H9 (cell line): Measurements from ENCODE around the gene SOBP. TPM values are rescaled to one million over a fixed set of nuclear protein-coding genes. Genes with fewer than 3 reads are reported as not detected.

Experiments used
- DNase-seq: peaks from one replicate; pipeline ENCODE4 v3.0.0-alpha.2; 2017
- H2AFZ ChIP-seq: one replicate; pipeline ENCODE4 v1.6.1; 2013; ENCODE audit warnings: mild to moderate bottlenecking, low read length, control low read depth, moderate library complexity
- H2AK5ac ChIP-seq: 2 replicates; pipeline ENCODE4 v1.6.1; 2013; ENCODE audit warnings: low read length, control low read depth, mixed read lengths; ENCODE audit not compliant: insufficient read length
- H2BK120ac ChIP-seq: one replicate; pipeline ENCODE4 v1.6.1; 2013; ENCODE audit warnings: low read depth, mild to moderate bottlenecking, low read length, control low read depth, inconsistent platforms; ENCODE audit not compliant: poor library complexity, severe bottlenecking
- H2BK12ac ChIP-seq: 2 replicates; pipeline ENCODE4 v1.6.1; 2013; ENCODE audit warnings: low read length, control low read depth, mixed read lengths, low read depth; ENCODE audit not compliant: insufficient read length
- H2BK15ac ChIP-seq: 2 replicates; pipeline ENCODE4 v1.6.1; 2013; ENCODE audit warnings: low read depth, low read length, control low read depth
- H2BK20ac ChIP-seq: one replicate; pipeline ENCODE4 v1.6.1; 2013; ENCODE audit warnings: low read depth, mild to moderate bottlenecking, low read length, control low read depth, inconsistent platforms; ENCODE audit not compliant: poor library complexity, severe bottlenecking
- H2BK5ac ChIP-seq: 2 replicates; pipeline ENCODE4 v1.6.1; 2013; ENCODE audit warnings: low read length, control low read depth, mixed read lengths; ENCODE audit not compliant: insufficient read length
- H3K14ac ChIP-seq: 2 replicates; pipeline ENCODE4 v1.6.1; 2013; ENCODE audit warnings: low read length, control low read depth; ENCODE audit not compliant: insufficient read depth
- H3K18ac ChIP-seq: 2 replicates; pipeline ENCODE4 v1.6.1; 2013; ENCODE audit warnings: low read depth, mild to moderate bottlenecking, mixed read lengths, low read length, control low read depth; ENCODE audit not compliant: insufficient read length
- H3K23ac ChIP-seq: 2 replicates; pipeline ENCODE4 v1.6.1; 2013; ENCODE audit warnings: low read length, control low read depth, mixed read lengths, low read depth; ENCODE audit not compliant: insufficient read length
- H3K23me2 ChIP-seq: 2 replicates; pipeline ENCODE4 v1.6.1; 2013; ENCODE audit warnings: low read depth, mild to moderate bottlenecking, mixed read lengths, low read length, control low read depth; ENCODE audit not compliant: insufficient read length, poor library complexity, severe bottlenecking
- H3K27ac ChIP-seq: 2 replicates; pipeline ENCODE4 v1.5.1; 2013; ENCODE audit warnings: low read length, control low read depth, mixed read lengths, low read depth; ENCODE audit not compliant: insufficient read length
- H3K27me3 ChIP-seq: 2 replicates; pipeline ENCODE4 v1.6.1; 2013; ENCODE audit warnings: low read length, control low read depth, inconsistent platforms; ENCODE audit not compliant: insufficient read depth
- H3K4ac ChIP-seq: 2 replicates; pipeline ENCODE4 v1.6.1; 2013; ENCODE audit warnings: low read depth, mild to moderate bottlenecking, control low read depth, inconsistent platforms, low read length, moderate library complexity
- H3K4me1 ChIP-seq: 2 replicates; pipeline ENCODE4 v1.6.1; 2013; ENCODE audit warnings: low read length, control low read depth, inconsistent platforms; ENCODE audit not compliant: insufficient read depth
- H3K4me2 ChIP-seq: 2 replicates; pipeline ENCODE4 v1.6.1; 2013; ENCODE audit warnings: low read length, control low read depth, mixed read lengths; ENCODE audit not compliant: insufficient read length, insufficient read depth
- H3K56ac ChIP-seq: 2 replicates; pipeline ENCODE4 v1.6.1; 2013; ENCODE audit warnings: low read depth, mild to moderate bottlenecking, mixed read lengths, low read length, control low read depth; ENCODE audit not compliant: insufficient read length
- H3K79me1 ChIP-seq: 2 replicates; pipeline ENCODE4 v1.6.1; 2013; ENCODE audit warnings: low read depth, mild to moderate bottlenecking, moderate library complexity, low read length, control low read depth, inconsistent platforms; ENCODE audit not compliant: insufficient read depth, poor library complexity, severe bottlenecking
- H3K79me2 ChIP-seq: 2 replicates; pipeline ENCODE4 v1.6.1; 2013; ENCODE audit warnings: low read length, control low read depth, inconsistent platforms; ENCODE audit not compliant: insufficient read depth
- H3K9ac ChIP-seq: 2 replicates; pipeline ENCODE4 v1.6.1; 2013; ENCODE audit warnings: low read length, control low read depth, mixed read lengths; ENCODE audit not compliant: insufficient read length; ENCODE audit errors: extremely low read depth
- H3K9me3 ChIP-seq: one replicate; pipeline ENCODE4 v1.6.1; 2013; ENCODE audit warnings: low read depth, low read length, inconsistent platforms; ENCODE audit not compliant: control insufficient read depth
- H3T11ph ChIP-seq: one replicate; pipeline ENCODE4 v1.6.1; 2013; ENCODE audit warnings: mild to moderate bottlenecking, low read length, control low read depth, inconsistent platforms
- H4K20me1 ChIP-seq: one replicate; pipeline ENCODE4 v1.6.1; 2013; ENCODE audit not compliant: control insufficient read depth, insufficient read length, insufficient read depth
- H4K5ac ChIP-seq: 2 replicates; pipeline ENCODE4 v1.6.1; 2013; ENCODE audit warnings: low read depth, mild to moderate bottlenecking, mixed read lengths, low read length, control low read depth; ENCODE audit not compliant: insufficient read length
- H4K8ac ChIP-seq: replicated peaks from 2 replicates; pipeline ENCODE4 v1.6.1; 2013; ENCODE audit warnings: low read length, control low read depth, mixed read lengths, low read depth; ENCODE audit not compliant: insufficient read length
- H4K91ac ChIP-seq: 2 replicates; pipeline ENCODE4 v1.6.1; 2013; ENCODE audit warnings: low read depth, mild to moderate bottlenecking, moderate library complexity, mixed read lengths, low read length, control low read depth; ENCODE audit not compliant: insufficient read length
- H3K27ac Mint-ChIP-seq, 3 experiments: 2 replicates in 2 of 3; 3 replicates in 1 of 3; pipeline ENCODE4 v1.8.0; 2020 to 2021; ENCODE audit warnings: mixed read lengths in 3 of 3, mild to moderate bottlenecking in 1 of 3, moderate library complexity in 1 of 3
- H3K27me3 Mint-ChIP-seq: 2 replicates; pipeline ENCODE4 v1.8.0; 2021; ENCODE audit warnings: low read depth, mild to moderate bottlenecking, moderate library complexity, mixed read lengths
- H3K36me3 Mint-ChIP-seq, 3 experiments: 2 replicates in 2 of 3; 3 replicates in 1 of 3; pipeline ENCODE4 v1.8.0; 2020 to 2021; ENCODE audit warnings: low read depth in 3 of 3, mixed read lengths in 3 of 3; ENCODE audit not compliant: insufficient read depth in 1 of 3
- H3K4me1 Mint-ChIP-seq, 2 experiments: 2 replicates each; pipeline ENCODE4 v1.8.0; 2020; ENCODE audit warnings: mixed read lengths in 2 of 2
- H3K4me3 Mint-ChIP-seq, 2 experiments: 2 replicates in 1 of 2; 3 replicates in 1 of 2; pipeline ENCODE4 v1.8.0; 2020 to 2021; ENCODE audit warnings: mild to moderate bottlenecking in 2 of 2, mixed read lengths in 2 of 2, moderate library complexity in 1 of 2
- H3K9me3 Mint-ChIP-seq, 2 experiments: 2 replicates in 1 of 2; 3 replicates in 1 of 2; pipeline ENCODE4 v1.8.0; 2020; ENCODE audit warnings: mild to moderate bottlenecking in 2 of 2, mixed read lengths in 2 of 2, moderate library complexity in 1 of 2
- WGBS: extraction: QIAGEN DNeasy Blood & Tissue Kit; methylation state at CpG from one replicate; pipeline ENCODE4 v1.1.7; 2013; ENCODE audit warnings: missing lambda C conversion rate, low lambda C conversion rate, mixed read lengths; ENCODE audit not compliant: insufficient read length; ENCODE audit errors: extremely low coverage; 5-methylcytosine and 5-hydroxymethylcytosine counted together
- total RNA-seq: library from RNA; stranded (reverse); gene quantifications from 2 replicates; pipeline ENCODE4 v1.2.1, GENCODE V29; 2021
- TF ChIP-seq, protein P1 (sequence below): fragments of 200-600 bp; sonication (generic); conservative IDR thresholded peaks from 3 replicates; pipeline ENCODE4 v1.8.0; 2021; ENCODE audit warnings: antibody characterized with exemption, mild to moderate bottlenecking

SOBP gene
- total RNA-seq, 1 experiment from 2014 or later: 4.3 TPM

DNA sequence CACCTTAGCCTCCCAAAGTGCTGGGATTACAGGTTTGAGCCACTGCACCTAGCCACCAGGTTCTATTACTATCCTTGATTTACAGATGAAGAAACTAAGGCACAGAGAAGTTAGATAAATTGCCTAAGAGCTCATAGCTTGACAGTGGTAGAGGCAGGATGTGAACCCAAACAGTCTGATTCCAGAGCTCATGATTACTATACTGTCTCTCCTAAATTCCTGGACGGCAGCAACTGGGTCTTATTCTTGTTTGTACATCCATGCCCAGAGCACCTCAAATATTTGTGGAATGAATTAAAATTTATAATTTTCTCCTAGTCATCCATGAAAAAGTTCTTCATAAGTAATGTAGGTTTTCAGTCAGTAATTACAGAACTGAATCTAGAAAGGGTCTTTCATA lies 45.6 kb upstream of the SOBP start:
- no peak overlapping the region for H2BK15ac ChIP-seq
- peaks cover 28 to 36% (median 34%) of the 10 kb centered on the region in 3 experiments for H3K36me3 Mint-ChIP-seq

More for the DNA sequence above, 45.6 kb upstream of the SOBP start:
- Histone ChIP-seq H3K27ac (no peak overlapping the region), H3K18ac (no peak overlapping the region), H3T11ph (no peak overlapping the region), H2AK5ac (no peak overlapping the region), H3K56ac (no peak overlapping the region), H2BK120ac (no peak overlapping the region), H2AFZ (no peak overlapping the region), H4K91ac (no peak overlapping the region), H4K8ac (no peak overlapping the region), H3K23me2 (no peaks in the 10 kb centered on the region), H2BK12ac (no peak overlapping the region), H2BK5ac (no peak overlapping the region), H3K4ac (no peak overlapping the region), H4K5ac (no peak overlapping the region), H3K27me3 (no peaks in the 10 kb centered on the region), H3K79me2 (no peaks in the 10 kb centered on the region; the same call in 1 of the 2 replicates), H3K9me3 (no peaks in the 10 kb centered on the region), H3K4me2 (no peak overlapping the region), H3K9ac (no peak overlapping the region), H3K23ac (no peak overlapping the region), H2BK20ac (no peak overlapping the region), H3K4me1 (no peaks in the 10 kb centered on the region), H4K20me1 (no peaks in the 10 kb centered on the region), H3K14ac (no peak overlapping the region), H3K79me1 (no peaks in the 10 kb centered on the region)
- Mint-ChIP-seq H3K27ac (no peak overlapping the region), H3K4me3 (no peak overlapping the region), H3K9me3 (peaks cover 30% of the 10 kb centered on the region in 2 experiments), H3K4me1 (0 out of 4 replicates have a peak, but pooled peaks cover 0 to 3% of the 10 kb centered on the region in 2 experiments), H3K27me3 (no peaks in the 10 kb centered on the region; the same call in 1 of the 2 replicates)
- WGBS: no CpG with 5 or more reads among the region's 1 CpG
- DNase-seq: no peak
- TF ChIP-seq, protein P1, sequence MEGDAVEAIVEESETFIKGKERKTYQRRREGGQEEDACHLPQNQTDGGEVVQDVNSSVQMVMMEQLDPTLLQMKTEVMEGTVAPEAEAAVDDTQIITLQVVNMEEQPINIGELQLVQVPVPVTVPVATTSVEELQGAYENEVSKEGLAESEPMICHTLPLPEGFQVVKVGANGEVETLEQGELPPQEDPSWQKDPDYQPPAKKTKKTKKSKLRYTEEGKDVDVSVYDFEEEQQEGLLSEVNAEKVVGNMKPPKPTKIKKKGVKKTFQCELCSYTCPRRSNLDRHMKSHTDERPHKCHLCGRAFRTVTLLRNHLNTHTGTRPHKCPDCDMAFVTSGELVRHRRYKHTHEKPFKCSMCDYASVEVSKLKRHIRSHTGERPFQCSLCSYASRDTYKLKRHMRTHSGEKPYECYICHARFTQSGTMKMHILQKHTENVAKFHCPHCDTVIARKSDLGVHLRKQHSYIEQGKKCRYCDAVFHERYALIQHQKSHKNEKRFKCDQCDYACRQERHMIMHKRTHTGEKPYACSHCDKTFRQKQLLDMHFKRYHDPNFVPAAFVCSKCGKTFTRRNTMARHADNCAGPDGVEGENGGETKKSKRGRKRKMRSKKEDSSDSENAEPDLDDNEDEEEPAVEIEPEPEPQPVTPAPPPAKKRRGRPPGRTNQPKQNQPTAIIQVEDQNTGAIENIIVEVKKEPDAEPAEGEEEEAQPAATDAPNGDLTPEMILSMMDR: no peak
